HCT116 (cell line): Measurements from ENCODE around the gene IL23A. TPM values are rescaled to one million over a fixed set of nuclear protein-coding genes. Genes with fewer than 3 reads are reported as not detected.

ENCODE experiments used
- ATAC-seq: fragments of 200-7000 bp; cut with Tn5 transposase; 2 replicates; pipeline ENCODE4 v1.9.1; 2020; ENCODE audit warnings: mild to moderate bottlenecking, moderate library complexity
- BruUV-seq: library from RNA; stranded (reverse); fragments of 400-500 nt; replicated peaks from 2 replicates; lab custom pipeline; 2021; lab: Mats Ljungman, UMichigan
- CTCF ChIA-PET: fragments of 300-600 bp; sonication (Branson Sonifier 250); formaldehyde crosslinking; loops from one replicate; lab custom pipeline; 2021; ENCODE audit warnings: antibody characterized with exemption; lab: Charles Lee
- POLR2A ChIA-PET: fragments of 300-600, 350-600 bp; sonication (Branson Sonifier 250); formaldehyde crosslinking; loops from one replicate; lab custom pipeline; 2021; ENCODE audit warnings: antibody characterized with exemption; lab: Charles Lee
- RAD21 ChIA-PET, 2 experiments: fragments of 300-600 bp; sonication (Branson Sonifier 250); formaldehyde crosslinking; loops; one replicate each; lab custom pipeline; 2023; ENCODE audit warnings: low total read pairs in 2 of 2; ENCODE audit not compliant: uncharacterized antibody in 2 of 2, unreplicated experiment in 2 of 2, low non-redundant PET in 1 of 2; lab: Charles Lee
- DNase-seq: peaks from one replicate; pipeline ENCODE4 v3.0.0-alpha.2; 2010; ENCODE audit warnings: low read depth, low spot score
- H2AFZ ChIP-seq: fragments of 200-600 bp; shearing (Covaris generic), sonication (generic); 2 replicates; pipeline ENCODE4 v1.6.1; 2017; ENCODE audit warnings: low read depth, mixed run types, mixed read lengths, antibody characterized with exemption, low read length; ENCODE audit not compliant: poor library complexity, severe bottlenecking
- H3K27ac ChIP-seq: 2 replicates; pipeline ENCODE4 v1.5.1; 2012; ENCODE audit warnings: low read depth, low read length
- H3K27me3 ChIP-seq: fragments of 200-600 bp; sonication (generic); 2 replicates; pipeline ENCODE4 v1.6.1; 2016; ENCODE audit warnings: mixed run types, low read length, mixed read lengths; ENCODE audit not compliant: insufficient read depth
- H3K36me3 ChIP-seq, 2 experiments: fragments of 200-500 bp in 1 of 2; fragments of 200-600 bp in 1 of 2; sonication (Bioruptor generic) in 1 of 2; sonication (generic) in 1 of 2; 2 replicates each; pipeline versions ENCODE4 v1.5.1 to v1.6.1; 2014 to 2016; ENCODE audit warnings: low read length in 2 of 2, inconsistent platforms in 1 of 2, mixed read lengths in 1 of 2, mixed run types in 1 of 2; ENCODE audit not compliant: insufficient read depth in 2 of 2, control insufficient read depth in 1 of 2
- H3K4me1 ChIP-seq, 2 experiments: fragments of 200-600 bp in 1 of 2; sonication (generic) in 1 of 2; 2 replicates each; pipeline versions ENCODE4 v1.5.1 to v1.6.1; 2012 to 2017; ENCODE audit warnings: low read length in 2 of 2, inconsistent platforms in 1 of 2, mild to moderate bottlenecking in 1 of 2, mixed read lengths in 1 of 2, mixed run types in 1 of 2, moderate library complexity in 1 of 2; ENCODE audit not compliant: insufficient read depth in 2 of 2, control insufficient read depth in 1 of 2
- H3K4me2 ChIP-seq: fragments of 200-600 bp; sonication (generic); 2 replicates; pipeline ENCODE4 v1.6.1; 2017; ENCODE audit warnings: mixed run types, low read length, mixed read lengths
- H3K4me3 ChIP-seq, 2 experiments: fragments of 200-600 bp in 1 of 2; sonication (generic) in 1 of 2; replicated peaks in 1 of 2; 2 replicates each; pipeline ENCODE4 v1.5.1; 2011 to 2016; ENCODE audit warnings: low read length in 2 of 2, control low read depth in 1 of 2, low read depth in 1 of 2, mild to moderate bottlenecking in 1 of 2, mixed read lengths in 1 of 2, mixed run types in 1 of 2
- H3K79me2 ChIP-seq: fragments of 200-600 bp; sonication (generic); 2 replicates; pipeline ENCODE4 v1.6.1; 2017; ENCODE audit warnings: mild to moderate bottlenecking, mixed run types, low read length, moderate library complexity, mixed read lengths; ENCODE audit not compliant: insufficient read depth
- H3K9ac ChIP-seq: fragments of 200-600 bp; sonication (generic); 2 replicates; pipeline ENCODE4 v1.6.1; 2016; ENCODE audit warnings: low read length, mixed read lengths
- H3K9me2 ChIP-seq: fragments of 200-600 bp; sonication (generic), shearing (Covaris generic); 2 replicates; pipeline ENCODE4 v1.6.1; 2017; ENCODE audit warnings: mixed run types, mild to moderate bottlenecking, moderate library complexity; ENCODE audit not compliant: insufficient read depth
- H3K9me3 ChIP-seq, 2 experiments: fragments of 200-500 bp in 1 of 2; fragments of 200-600 bp in 1 of 2; sonication (Bioruptor generic) in 1 of 2; sonication (generic) in 1 of 2; 2 replicates each; pipeline ENCODE4 v1.6.1; 2014 to 2017; ENCODE audit warnings: low read length in 2 of 2, mixed read lengths in 2 of 2, inconsistent platforms in 1 of 2, low read depth in 1 of 2, mild to moderate bottlenecking in 1 of 2, mixed run types in 1 of 2, moderate library complexity in 1 of 2; ENCODE audit not compliant: control insufficient read depth in 1 of 2, insufficient read depth in 1 of 2
- H4K20me1 ChIP-seq: fragments of 200-600 bp; sonication (generic), shearing (Covaris generic); 2 replicates; pipeline ENCODE4 v1.6.1; 2017; ENCODE audit warnings: mixed run types, mild to moderate bottlenecking, moderate library complexity; ENCODE audit not compliant: insufficient read depth
- CBX3 ChIP-seq: IDR thresholded peaks from 2 replicates; pipeline ENCODE4 v1.6.1; 2012; ENCODE audit warnings: low read depth
- POLR2AphosphoS5 ChIP-seq: IDR thresholded peaks from 2 replicates; pipeline ENCODE4 v1.6.1; 2011; ENCODE audit warnings: mild to moderate bottlenecking, low read depth, low read length, moderate library complexity
- SRF ChIP-seq: IDR thresholded peaks from 2 replicates; pipeline ENCODE4 v1.6.1; 2012; ENCODE audit warnings: low read depth
- intact Hi-C: fragments of 100-400 bp; cut with micrococcal nuclease; formaldehyde crosslinking; loops from 2 replicates; pipeline ENCODE4 v1.10.0; 2022
- total RNA-seq: library from RNA; stranded (reverse); gene quantifications from one replicate; pipeline ENCODE4 v1.2.1, GENCODE V29; 2021; ENCODE audit not compliant: unreplicated experiment
- TF ChIP-seq, protein P1 (sequence below): IDR thresholded peaks from 2 replicates; pipeline ENCODE4 v1.6.1; 2011; ENCODE audit warnings: mild to moderate bottlenecking, low read length, moderate library complexity; ENCODE audit not compliant: insufficient replicate concordance; ENCODE audit errors: extremely low read depth

The IL23A gene
- total RNA-seq, 1 experiment from 2014 or later: 0.59 TPM

DNA sequence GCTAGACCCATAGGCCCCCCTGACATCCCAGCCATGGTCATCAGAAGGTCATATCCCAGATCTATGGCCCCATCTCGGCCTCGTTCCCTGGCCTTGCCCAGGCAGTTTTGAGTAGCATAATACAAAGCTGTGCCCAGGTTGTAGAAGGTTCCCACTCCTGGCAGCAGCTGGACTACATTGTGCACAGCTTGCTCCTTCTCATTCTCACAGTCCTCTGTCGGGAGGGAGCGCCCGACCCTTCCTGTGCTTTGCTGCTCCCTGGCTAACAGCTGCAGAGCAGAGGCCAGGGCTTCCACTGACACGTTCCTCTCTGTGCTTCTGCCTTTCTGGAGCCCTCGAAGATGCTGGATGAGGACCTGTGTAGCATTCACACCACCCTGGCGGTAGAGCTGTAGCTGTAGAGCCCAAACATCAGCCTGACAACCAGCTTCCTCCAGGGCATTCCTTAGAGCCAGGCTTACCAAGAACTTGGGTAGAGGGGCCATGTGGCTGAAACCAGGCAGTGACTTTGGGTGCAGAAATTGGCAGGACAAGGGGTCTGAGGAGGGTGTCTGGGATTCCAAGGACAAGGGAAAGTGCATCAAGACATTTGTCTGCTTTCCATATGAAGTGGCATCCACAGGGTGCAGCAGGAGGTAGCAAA lies 22.9 kb downstream of the IL23A start (continued):
- TF ChIP-seq POLR2AphosphoS5 (no peak), CBX3 (no peak), SRF (no peak)

DNA sequence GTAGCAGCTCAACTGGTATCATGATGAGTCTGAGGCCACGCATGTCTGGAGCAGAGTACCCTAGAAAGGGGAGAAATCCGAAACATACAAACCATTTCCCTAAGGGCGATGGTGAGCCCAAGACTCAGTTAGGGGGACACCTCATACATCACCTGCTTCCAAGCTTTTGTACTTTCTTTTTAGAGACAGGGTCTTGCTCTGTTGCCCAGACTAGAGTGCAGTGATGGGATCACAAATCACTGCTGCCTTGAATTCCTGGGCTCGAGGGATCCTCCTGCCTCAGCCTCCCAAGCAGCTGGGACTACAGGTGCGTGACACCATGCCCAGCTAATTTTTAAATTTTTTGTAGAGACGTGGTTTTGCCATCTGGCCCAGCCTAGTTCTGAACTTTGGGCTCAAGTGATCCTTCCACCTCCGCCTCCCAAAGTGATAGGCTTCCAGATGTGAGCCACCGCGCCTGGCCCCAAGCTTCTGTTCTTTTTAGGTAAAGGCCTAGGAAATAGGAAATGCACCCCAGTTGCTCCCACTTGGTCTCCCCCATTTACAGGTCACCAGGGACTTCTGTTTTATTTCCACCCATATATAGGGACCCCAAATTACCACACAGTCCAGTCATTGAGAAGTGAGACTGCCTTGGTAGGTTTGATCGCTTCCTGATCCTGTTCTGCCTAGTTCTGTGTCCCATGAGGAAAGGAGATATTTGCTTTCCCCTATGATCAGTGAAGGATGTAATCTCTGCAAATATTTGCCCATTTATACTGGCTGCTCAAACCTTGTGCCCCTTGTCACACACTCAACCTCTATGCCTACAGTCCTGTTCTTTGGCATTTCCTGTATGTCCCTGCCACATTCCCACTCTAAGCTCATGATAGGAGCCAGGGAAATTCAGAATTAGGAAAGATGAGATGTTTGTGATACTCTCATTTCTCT lies 23.7 kb downstream of the IL23A start, which contains the start of gene APOF:
Gene APOF (minus strand): TSS at position 728 of the 930 bp plus-strand sequence. CDS start 112 bp downstream, at position 616.
- no peak within 1 kb of the TSS for H3K4me3 ChIP-seq
- H3K9me3 ChIP-seq: no peaks in the 10 kb centered on the region
- no peaks in the 10 kb centered on the region for H3K36me3 ChIP-seq
- BruUV-seq: no TSS peak
- intact Hi-C loops: no loop called here
- H4K20me1 ChIP-seq: no peaks in the 10 kb centered on the region
- peaks cover 10 to 18% of the 10 kb centered on the region in 2 experiments; a peak in 3 of 4 replicates for H3K4me1 ChIP-seq
- ChIA-PET RAD21 (no interaction called here), CTCF (no interaction called here), POLR2A (no interaction called here)
- H3K79me2 ChIP-seq: peaks cover 10% of the 10 kb centered on the region; the same call in 1 of the 2 replicates
- H3K9me2 ChIP-seq: no peaks in the 10 kb centered on the region
- no peaks in the 10 kb centered on the region for H3K27me3 ChIP-seq
- no peak within 1 kb of the TSS for H3K4me2 ChIP-seq
- no peak within 1 kb of the TSS for H2AFZ ChIP-seq
- no peak for ATAC-seq
- no peak for DNase-seq
- H3K27ac ChIP-seq: no peak within 1 kb of the TSS
- TF ChIP-seq, protein P1, sequence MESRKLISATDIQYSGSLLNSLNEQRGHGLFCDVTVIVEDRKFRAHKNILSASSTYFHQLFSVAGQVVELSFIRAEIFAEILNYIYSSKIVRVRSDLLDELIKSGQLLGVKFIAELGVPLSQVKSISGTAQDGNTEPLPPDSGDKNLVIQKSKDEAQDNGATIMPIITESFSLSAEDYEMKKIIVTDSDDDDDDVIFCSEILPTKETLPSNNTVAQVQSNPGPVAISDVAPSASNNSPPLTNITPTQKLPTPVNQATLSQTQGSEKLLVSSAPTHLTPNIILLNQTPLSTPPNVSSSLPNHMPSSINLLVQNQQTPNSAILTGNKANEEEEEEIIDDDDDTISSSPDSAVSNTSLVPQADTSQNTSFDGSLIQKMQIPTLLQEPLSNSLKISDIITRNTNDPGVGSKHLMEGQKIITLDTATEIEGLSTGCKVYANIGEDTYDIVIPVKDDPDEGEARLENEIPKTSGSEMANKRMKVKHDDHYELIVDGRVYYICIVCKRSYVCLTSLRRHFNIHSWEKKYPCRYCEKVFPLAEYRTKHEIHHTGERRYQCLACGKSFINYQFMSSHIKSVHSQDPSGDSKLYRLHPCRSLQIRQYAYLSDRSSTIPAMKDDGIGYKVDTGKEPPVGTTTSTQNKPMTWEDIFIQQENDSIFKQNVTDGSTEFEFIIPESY: no peak
- TF ChIP-seq, all 23 proteins: peak for 0
- no peak within 1 kb of the TSS for H3K9ac ChIP-seq
